Measurements from ENCODE around the gene ELL2. TPM values are rescaled to one million over a fixed set of nuclear protein-coding genes. Genes with fewer than 3 reads are reported as not detected.

ELL2 gene
- total RNA-seq, 3 donors from 2014 or later (not counting 1 experiment from before 2014, with no cell fraction given) = 52.8 to 78.2 (median 69.4) TPM

DNA sequence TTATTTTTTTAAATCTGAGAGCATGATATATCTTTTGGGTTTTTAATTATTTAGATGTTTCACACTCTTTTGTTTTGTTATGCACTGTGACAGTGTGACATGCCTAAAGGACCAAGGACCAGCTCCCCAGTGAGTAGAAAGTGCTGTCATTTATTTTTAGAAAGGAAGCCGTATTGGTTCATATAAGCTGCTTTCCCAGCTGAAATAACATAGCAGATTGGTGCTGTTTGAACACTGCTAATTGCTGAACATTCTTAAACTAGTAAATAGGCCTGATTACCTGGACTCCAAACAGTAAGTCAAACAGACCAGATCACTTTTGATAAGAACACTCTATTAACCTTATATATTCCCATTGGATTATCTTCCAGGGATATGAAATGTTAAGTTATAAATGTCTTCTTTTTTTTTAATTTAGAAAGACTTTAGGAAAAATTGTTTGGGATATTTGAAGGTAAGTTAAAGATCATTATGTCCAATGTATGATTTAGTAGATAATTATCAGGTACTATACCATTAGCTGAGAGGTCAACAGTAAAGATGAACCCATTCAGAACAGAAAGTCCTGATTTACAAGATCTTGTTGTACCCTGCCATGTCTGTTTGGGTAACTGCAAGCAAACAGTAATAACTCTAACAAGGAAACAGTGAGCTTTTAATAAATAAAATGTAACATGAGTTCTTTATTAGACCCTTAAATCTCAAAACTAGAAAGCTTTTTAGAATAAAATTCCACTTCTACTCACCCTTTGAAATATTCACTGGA lies 27.8 kb upstream of the ELL2 start:
- H3K36me3 Mint-ChIP-seq = no peaks in the 10 kb centered on the region
- no peaks in the 10 kb centered on the region for H3K9me3 ChIP-seq (ENCODE audit: control insufficient read depth, insufficient read depth, low read length)
- ATAC-seq = no peak
- H3K9me3 Mint-ChIP-seq = no peaks in the 10 kb centered on the region
- no peaks in the 10 kb centered on the region for H3K4me1 ChIP-seq (ENCODE audit: control insufficient read depth, insufficient read depth, low read length)
- H3K27ac ChIP-seq (ENCODE audit: low read length) = no peak overlapping the region
- H3K27ac Mint-ChIP-seq = no peak overlapping the region
- H3K36me3 ChIP-seq (ENCODE audit: control insufficient read depth, insufficient read depth, low read length) = no peaks in the 10 kb centered on the region
- WGBS (ENCODE audit: insufficient coverage) = 86% methylated on average over 1 of the region's 1 CpG
- no peak overlapping the region for H3K4me3 ChIP-seq (ENCODE audit: low read length)
- H3K4me1 Mint-ChIP-seq = no peaks in the 10 kb centered on the region
- no peak overlapping the region for H3K4me3 Mint-ChIP-seq
- intact Hi-C loops (cut with micrococcal nuclease) = no loop called here
- no peaks in the 10 kb centered on the region for H3K27me3 Mint-ChIP-seq (ENCODE audit: low read depth in 2 of 2)
- DNase-seq = no peak
- H3K27me3 ChIP-seq (ENCODE audit: control insufficient read depth, insufficient read depth, low read length) = no peaks in the 10 kb centered on the region
- TF ChIP-seq, protein P1, sequence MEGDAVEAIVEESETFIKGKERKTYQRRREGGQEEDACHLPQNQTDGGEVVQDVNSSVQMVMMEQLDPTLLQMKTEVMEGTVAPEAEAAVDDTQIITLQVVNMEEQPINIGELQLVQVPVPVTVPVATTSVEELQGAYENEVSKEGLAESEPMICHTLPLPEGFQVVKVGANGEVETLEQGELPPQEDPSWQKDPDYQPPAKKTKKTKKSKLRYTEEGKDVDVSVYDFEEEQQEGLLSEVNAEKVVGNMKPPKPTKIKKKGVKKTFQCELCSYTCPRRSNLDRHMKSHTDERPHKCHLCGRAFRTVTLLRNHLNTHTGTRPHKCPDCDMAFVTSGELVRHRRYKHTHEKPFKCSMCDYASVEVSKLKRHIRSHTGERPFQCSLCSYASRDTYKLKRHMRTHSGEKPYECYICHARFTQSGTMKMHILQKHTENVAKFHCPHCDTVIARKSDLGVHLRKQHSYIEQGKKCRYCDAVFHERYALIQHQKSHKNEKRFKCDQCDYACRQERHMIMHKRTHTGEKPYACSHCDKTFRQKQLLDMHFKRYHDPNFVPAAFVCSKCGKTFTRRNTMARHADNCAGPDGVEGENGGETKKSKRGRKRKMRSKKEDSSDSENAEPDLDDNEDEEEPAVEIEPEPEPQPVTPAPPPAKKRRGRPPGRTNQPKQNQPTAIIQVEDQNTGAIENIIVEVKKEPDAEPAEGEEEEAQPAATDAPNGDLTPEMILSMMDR (IDR thresholded peaks at IDR 0.05) = no peak

DNA sequence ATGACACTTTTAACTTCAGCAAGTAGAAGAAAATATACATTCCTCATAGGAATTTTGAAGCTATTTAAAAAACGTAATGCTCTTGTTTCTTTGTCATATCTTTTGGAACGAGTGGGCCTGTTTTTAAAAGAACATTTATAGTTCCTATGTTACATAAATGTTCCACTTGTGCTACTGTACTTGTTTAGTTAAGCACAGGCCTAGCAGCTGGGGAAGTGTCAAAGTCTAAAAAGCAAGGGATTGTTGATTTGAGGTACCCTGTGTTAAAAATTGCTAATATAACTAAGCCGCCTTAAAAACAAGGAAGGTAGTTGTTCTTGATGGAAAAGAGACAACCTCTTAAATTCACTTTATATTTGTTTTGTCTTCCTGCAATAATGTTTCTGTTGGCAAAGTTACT lies 27.2 kb upstream of the ELL2 start:
- WGBS (ENCODE audit: insufficient coverage) = 100% methylated on average over 3 of the region's 3 CpGs
- Histone ChIP-seq H3K4me1 (ENCODE audit: control insufficient read depth, insufficient read depth, low read length) (no peaks in the 10 kb centered on the region), H3K9me3 (ENCODE audit: control insufficient read depth, insufficient read depth, low read length) (no peaks in the 10 kb centered on the region), H3K27ac (ENCODE audit: low read length) (no peak overlapping the region), H3K27me3 (ENCODE audit: control insufficient read depth, insufficient read depth, low read length) (no peaks in the 10 kb centered on the region), H3K4me3 (ENCODE audit: low read length) (no peak overlapping the region), H3K36me3 (ENCODE audit: control insufficient read depth, insufficient read depth, low read length) (no peaks in the 10 kb centered on the region)
- Mint-ChIP-seq H3K4me1 (no peaks in the 10 kb centered on the region), H3K9me3 (no peaks in the 10 kb centered on the region), H3K27ac (no peak overlapping the region), H3K36me3 (no peaks in the 10 kb centered on the region), H3K4me3 (no peak overlapping the region), H3K27me3 (ENCODE audit: low read depth in 2 of 2) (no peaks in the 10 kb centered on the region)
- DNase-seq (no peak), ATAC-seq (no peak)
- intact Hi-C loops (cut with micrococcal nuclease) = no loop called here
- TF ChIP-seq, protein P1 (IDR thresholded peaks at IDR 0.05) = no peak

DNA sequence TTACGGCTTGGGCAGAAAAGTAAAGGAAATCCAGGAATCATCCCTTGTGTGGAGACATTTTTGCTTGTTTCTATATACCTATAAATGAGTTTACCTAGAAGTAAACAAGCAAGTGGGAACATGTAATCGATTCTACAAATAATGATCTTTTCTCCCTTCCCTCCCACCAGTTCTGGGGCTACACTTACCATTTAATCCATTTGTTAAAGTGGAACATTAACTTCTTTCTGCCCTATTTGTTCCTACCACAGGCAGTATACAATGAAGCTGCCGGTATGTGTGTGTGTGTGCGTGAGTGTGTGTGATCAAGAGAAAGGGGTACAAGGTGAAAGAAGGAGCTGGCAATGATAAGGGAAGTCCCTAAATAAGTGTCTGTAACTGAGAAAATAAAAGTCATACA lies 26.4 kb upstream of the ELL2 start:
- ATAC-seq = no peak
- H3K9me3 ChIP-seq (ENCODE audit: control insufficient read depth, insufficient read depth, low read length) = no peaks in the 10 kb centered on the region
- Mint-ChIP-seq H3K4me3 (no peak overlapping the region), H3K36me3 (no peaks in the 10 kb centered on the region), H3K9me3 (no peaks in the 10 kb centered on the region), H3K27me3 (ENCODE audit: low read depth in 2 of 2) (no peaks in the 10 kb centered on the region), H3K4me1 (no peaks in the 10 kb centered on the region), H3K27ac (no peak overlapping the region)
- H3K4me3 ChIP-seq (ENCODE audit: low read length) = no peak overlapping the region
- no peaks in the 10 kb centered on the region for H3K27me3 ChIP-seq (ENCODE audit: control insufficient read depth, insufficient read depth, low read length)
- TF ChIP-seq, protein P1 (IDR thresholded peaks at IDR 0.05) = no peak
- H3K4me1 ChIP-seq (ENCODE audit: control insufficient read depth, insufficient read depth, low read length) = no peaks in the 10 kb centered on the region
- no peak overlapping the region for H3K27ac ChIP-seq (ENCODE audit: low read length)
- no peaks in the 10 kb centered on the region for H3K36me3 ChIP-seq (ENCODE audit: control insufficient read depth, insufficient read depth, low read length)
- 100% methylated on average over 3 of the region's 4 CpGs for WGBS (ENCODE audit: insufficient coverage)
- no peak for DNase-seq
- intact Hi-C loops (cut with micrococcal nuclease) = no loop called here

Measured in natural killer cell (primary cell).